Tibial nerve (tissue), 4 donors: ENCODE data around the gene RPL22L1. TPM values are rescaled to one million over a fixed set of nuclear protein-coding genes. Genes with fewer than 3 reads are reported as not detected.

Source experiments
- DNase-seq, 2 donors: peaks; one replicate each; pipeline ENCODE4 v3.0.0-alpha.2; 2019; ENCODE audit warnings: low spot score in 2 of 2
- H3K27ac ChIP-seq, 4 donors: fragments of 200-600 bp; sonication (generic) in 3 of 4; one replicate each; pipeline ENCODE4 v1.5.1; 2017 to 2019; ENCODE audit warnings: mild to moderate bottlenecking in 1 of 4
- H3K27me3 ChIP-seq, 2 donors: fragments of 200-600 bp; sonication (generic) in 1 of 2; one replicate each; pipeline versions ENCODE4 v1.5.1 to v1.6.0; 2017 to 2019
- H3K36me3 ChIP-seq, 3 donors: fragments of 200-600 bp; sonication (generic); one replicate each; pipeline ENCODE4 v1.5.1; 2018 to 2019
- H3K4me1 ChIP-seq, 4 donors: fragments of 200-600 bp; sonication (generic) in 3 of 4; one replicate each; pipeline ENCODE4 v1.5.1; 2017 to 2019
- H3K4me3 ChIP-seq, 4 donors: fragments of 200-600 bp; sonication (generic) in 3 of 4; one replicate each; pipeline ENCODE4 v1.5.1; 2017 to 2019; ENCODE audit warnings: mild to moderate bottlenecking in 1 of 4, moderate library complexity in 1 of 4
- H3K9me3 ChIP-seq, 4 donors: fragments of 200-600 bp; sonication (generic) in 3 of 4; one replicate each; pipeline ENCODE4 v1.5.1; 2017 to 2019
- CTCF ChIP-seq, 5 experiments: fragments of 200-600 bp in 3 of 5; fragments of 450-650 bp in 2 of 5; sonication (generic) in 3 of 5; IDR thresholded peaks; one replicate each; pipeline ENCODE4 v1.5.1; 2016 to 2019; ENCODE audit warnings: antibody characterized with exemption in 5 of 5, mild to moderate bottlenecking in 3 of 5, moderate library complexity in 2 of 5
- EP300 ChIP-seq, 2 donors: sonication (generic); formaldehyde crosslinking; IDR thresholded peaks; one replicate each; pipeline ENCODE4 v1.6.1; 2017; ENCODE audit warnings: antibody characterized with exemption in 2 of 2, mild to moderate bottlenecking in 1 of 2
- POLR2A ChIP-seq, 2 donors: fragments of 450-650 bp; IDR thresholded peaks; one replicate each; pipeline ENCODE4 v1.6.1; 2017; ENCODE audit warnings: antibody characterized with exemption in 2 of 2, mild to moderate bottlenecking in 2 of 2, moderate library complexity in 2 of 2
- WGBS, 2 donors: methylation state at CpG; one replicate each; pipeline ENCODE4 v1.1.5; 2018; 5-methylcytosine and 5-hydroxymethylcytosine counted together
- total RNA-seq, 4 donors: library from RNA; depleted of rRNA; stranded (reverse); fragments of >200 nt; gene quantifications; one replicate each; pipeline ENCODE4 v1.1.0, GENCODE V29; 2016

The RPL22L1 gene
- total RNA-seq, 4 donors from 2014 or later: 59.0 to 96.6 (median 88.2) TPM

DNA sequence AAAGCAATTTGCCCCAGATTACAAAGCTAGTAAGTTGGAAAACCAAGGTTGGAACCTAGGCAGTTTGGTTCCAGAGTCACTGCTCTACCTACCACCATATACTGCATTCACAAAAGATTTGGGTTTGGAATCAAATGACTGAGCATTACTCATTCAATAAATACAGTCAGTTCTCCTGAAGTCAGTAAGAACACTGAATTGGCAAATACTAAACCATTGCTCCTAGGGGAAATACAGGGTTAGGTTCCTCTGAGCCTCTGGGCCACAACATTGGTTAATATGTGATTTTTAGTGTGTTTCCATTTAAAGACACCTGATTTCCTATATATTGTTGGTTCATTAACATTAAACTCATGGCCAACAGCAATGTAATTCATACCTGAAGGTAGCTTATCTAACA is 40.5 kb upstream of the RPL22L1 start:
- H3K27me3 ChIP-seq: no peaks in the 10 kb centered on the region
- peaks cover 0 to 21% (median 9%) of the 10 kb centered on the region in 4 donors for H3K4me1 ChIP-seq
- no peak for DNase-seq
- TF ChIP-seq CTCF (IDR thresholded peaks at IDR 0.05): no peak
- TF ChIP-seq POLR2A (IDR thresholded peaks at IDR 0.05): no peak
- no peak for TF ChIP-seq EP300 (IDR thresholded peaks at IDR 0.05)
- H3K9me3 ChIP-seq: peaks cover 0 to 32% (median 1%) of the 10 kb centered on the region in 4 donors
- no peak overlapping the region for H3K4me3 ChIP-seq
- no peaks in the 10 kb centered on the region for H3K36me3 ChIP-seq
- H3K27ac ChIP-seq: no peak overlapping the region

GRCh38 chr3:170909129-170909903 is 39.3 kb upstream of the RPL22L1 start:
- no peak for DNase-seq
- Histone ChIP-seq H3K27ac (peak overlapping the region in 3 of 4 donors; percentile 11 to 85 (median 41)), H3K4me1 (peaks cover 0 to 21% (median 9%) of the 10 kb centered on the region in 4 donors), H3K4me3 (peak overlapping the region in 1 of 4 donors; percentile 92), H3K27me3 (no peaks in the 10 kb centered on the region), H3K36me3 (no peaks in the 10 kb centered on the region), H3K9me3 (peaks cover 0 to 32% (median 1%) of the 10 kb centered on the region in 4 donors)
- WGBS, 2 donors: 86 to 89% methylated on average over 17 of the region's 17 CpGs
- TF ChIP-seq POLR2A (IDR thresholded peaks at IDR 0.05): no peak
- no peak for TF ChIP-seq CTCF (IDR thresholded peaks at IDR 0.05)

GRCh38 chr3:170908235-170909116 is 38.5 kb upstream of the RPL22L1 start, which contains the start of gene EIF5A2:
TSS of gene EIF5A2 (minus strand) at chr3:170908637. CDS start at chr3:170907806, 831 bp downstream.
- 12 to 15% methylated on average over 54 to 73 of the region's 73 CpGs for WGBS, 2 donors
- Histone ChIP-seq H3K36me3 (no peaks in the 10 kb centered on the region), H3K4me1 (peaks cover 0 to 21% (median 9%) of the 10 kb centered on the region in 4 donors), H3K27me3 (no peaks in the 10 kb centered on the region), H3K27ac (peak within 1 kb of the TSS; percentile 4 to 85 (median 62)), H3K9me3 (peaks cover 0 to 32% (median 1%) of the 10 kb centered on the region in 4 donors), H3K4me3 (peak within 1 kb of the TSS; percentile 37 to 92 (median 81))
- DNase-seq: peak; percentile 94
- TF ChIP-seq POLR2A (IDR thresholded peaks at IDR 0.05) (peak; percentile 22 to 27), CTCF (IDR thresholded peaks at IDR 0.05) (peak in 1 of 5 experiments; percentile 13), EP300 (IDR thresholded peaks at IDR 0.05) (peak in 1 of 2 donors; percentile 73)

GRCh38 chr3:170907637-170908234 is 37.7 kb upstream of the RPL22L1 start:
- WGBS, 2 donors: 7 to 9% methylated on average over 16 to 26 of the region's 33 CpGs

GRCh38 chr3:170905862-170906261 is 35.9 kb upstream of the RPL22L1 start:
- WGBS, 2 donors: 91 to 96% methylated on average over 2 of the region's 2 CpGs
- TF ChIP-seq CTCF (IDR thresholded peaks at IDR 0.05) (no peak), EP300 (IDR thresholded peaks at IDR 0.05) (no peak)
- no peak overlapping the region for H3K4me3 ChIP-seq
- no peaks in the 10 kb centered on the region for H3K36me3 ChIP-seq
- DNase-seq: no peak
- H3K27me3 ChIP-seq: no peaks in the 10 kb centered on the region
- H3K9me3 ChIP-seq: peaks cover 0 to 20% (median 0%) of the 10 kb centered on the region in 4 donors
- peaks cover 0 to 21% (median 9%) of the 10 kb centered on the region in 4 donors for H3K4me1 ChIP-seq
- no peak overlapping the region for H3K27ac ChIP-seq

More at GRCh38 chr3:170907637-170908234, 37.7 kb upstream of the RPL22L1 start:
- Histone ChIP-seq H3K27ac (peak overlapping the region; percentile 4 to 85 (median 62)), H3K9me3 (peaks cover 0 to 32% (median 1%) of the 10 kb centered on the region in 4 donors), H3K4me1 (peaks cover 0 to 21% (median 9%) of the 10 kb centered on the region in 4 donors), H3K27me3 (no peaks in the 10 kb centered on the region), H3K36me3 (no peaks in the 10 kb centered on the region), H3K4me3 (peak overlapping the region; percentile 37 to 92 (median 81))
- TF ChIP-seq POLR2A (IDR thresholded peaks at IDR 0.05): no peak
- DNase-seq: no peak
